Measurements from ENCODE around the gene RSPH1. TPM values are rescaled to one million over a fixed set of nuclear protein-coding genes. Genes with fewer than 3 reads are reported as not detected.

RSPH1 gene
- total RNA-seq, 2 experiments from 2014 or later = not detected

GRCh38 chr21:42475526-42476387 is 20.3 kb downstream of the RSPH1 start:
- ATAC-seq (no peak), DNase-seq (no peak)
- POLR2A ChIA-PET = no interaction called here
- no peaks in the 10 kb centered on the region for H3K4me1 Mint-ChIP-seq (ENCODE audit: low read depth)
- no peak overlapping the region for H3K27ac Mint-ChIP-seq
- CTCF ChIA-PET = no interaction called here
- intact Hi-C loops (cut with micrococcal nuclease) = no loop called here
- H3K9me3 Mint-ChIP-seq = no peaks in the 10 kb centered on the region
- no peaks in the 10 kb centered on the region for H3K36me3 Mint-ChIP-seq (ENCODE audit: low read depth)
- H3K4me3 Mint-ChIP-seq = no peak overlapping the region
- no peak for TF ChIP-seq CTCF (IDR thresholded peaks at IDR 0.05)
- H3K27me3 Mint-ChIP-seq = no peaks in the 10 kb centered on the region

DNA sequence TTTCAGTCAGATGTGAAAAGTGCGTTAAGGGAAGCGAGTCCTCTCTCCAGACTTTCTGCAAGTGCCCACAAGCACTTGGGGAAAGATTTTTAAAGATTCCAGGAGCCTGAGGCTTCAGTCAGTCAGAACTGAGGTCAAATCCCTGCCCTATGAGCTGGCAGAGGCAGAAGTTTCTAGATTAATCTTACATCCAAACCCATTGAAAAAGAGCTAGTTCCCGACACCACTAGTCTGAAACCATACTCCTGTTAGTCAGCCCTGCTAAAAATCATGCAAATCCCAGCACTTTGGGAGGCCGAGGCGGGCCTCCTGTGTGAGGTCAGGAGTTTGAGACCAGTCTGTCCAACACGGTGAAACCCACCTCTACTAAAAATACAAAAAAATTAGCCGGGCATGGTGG is 21.0 kb downstream of the RSPH1 start:
- Mint-ChIP-seq H3K4me1 (ENCODE audit: low read depth) (no peaks in the 10 kb centered on the region), H3K27me3 (no peaks in the 10 kb centered on the region), H3K36me3 (ENCODE audit: low read depth) (no peaks in the 10 kb centered on the region), H3K4me3 (no peak overlapping the region), H3K9me3 (no peaks in the 10 kb centered on the region), H3K27ac (no peak overlapping the region)
- no peak for ATAC-seq
- POLR2A ChIA-PET = no interaction called here
- TF ChIP-seq CTCF (IDR thresholded peaks at IDR 0.05) = no peak
- no peak for DNase-seq
- CTCF ChIA-PET = no interaction called here
- intact Hi-C loops (cut with micrococcal nuclease) = no loop called here

DNA sequence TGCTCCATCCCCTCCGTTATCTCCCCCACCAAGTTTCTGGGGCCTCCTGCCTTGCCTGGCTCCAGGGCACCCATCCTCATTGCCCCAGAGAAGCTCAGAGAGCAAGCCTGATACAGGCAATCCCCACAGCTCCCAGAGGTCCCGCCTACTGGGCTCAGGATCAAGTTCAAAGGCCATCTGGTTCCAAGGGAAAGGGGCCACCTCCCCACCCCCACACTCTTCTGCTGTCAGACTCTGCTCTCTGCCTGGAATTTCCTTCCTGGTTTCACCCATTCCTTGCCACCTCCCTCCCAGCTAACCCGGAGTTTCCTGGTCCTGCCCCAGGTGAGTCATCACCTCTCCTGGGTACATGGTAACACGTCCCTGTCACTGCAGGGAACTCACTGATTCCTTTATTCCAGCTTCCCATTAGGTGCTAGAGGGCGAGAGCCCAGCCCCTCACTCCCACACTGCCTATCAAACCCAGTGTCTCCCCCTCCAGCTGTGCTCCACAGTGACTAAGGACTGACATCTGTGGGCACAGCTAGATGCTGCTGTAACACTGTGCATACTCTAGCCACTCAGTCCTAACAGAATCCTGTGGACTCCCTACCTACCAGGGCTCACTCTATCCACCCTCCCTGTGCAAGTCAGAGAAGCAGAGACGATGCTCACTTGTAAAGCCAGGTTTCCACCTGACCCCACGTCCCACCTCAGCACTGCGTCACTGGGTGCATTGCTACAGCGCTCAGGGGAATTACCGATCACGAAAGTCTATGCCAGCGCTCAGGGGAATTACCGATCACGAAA is 21.8 kb downstream of the RSPH1 start:
- Mint-ChIP-seq H3K9me3 (no peaks in the 10 kb centered on the region), H3K36me3 (ENCODE audit: low read depth) (no peaks in the 10 kb centered on the region), H3K27ac (no peak overlapping the region), H3K4me3 (no peak overlapping the region), H3K4me1 (ENCODE audit: low read depth) (no peaks in the 10 kb centered on the region), H3K27me3 (no peaks in the 10 kb centered on the region)
- TF ChIP-seq CTCF (IDR thresholded peaks at IDR 0.05) = no peak
- intact Hi-C loops (cut with micrococcal nuclease) = no loop called here
- POLR2A ChIA-PET = no interaction called here
- no peak for DNase-seq
- ATAC-seq = no peak
- CTCF ChIA-PET = interaction anchor here (0.9 kb wide), 1 partner anchor 164 kb away, joined by 3 read pairs; no protein-coding TSS in a partner anchor

GRCh38 chr21:42473498-42474042 is 22.5 kb downstream of the RSPH1 start:
- TF ChIP-seq CTCF (IDR thresholded peaks at IDR 0.05) = no peak
- Mint-ChIP-seq H3K27ac (no peak overlapping the region), H3K4me3 (no peak overlapping the region), H3K36me3 (ENCODE audit: low read depth) (no peaks in the 10 kb centered on the region), H3K4me1 (ENCODE audit: low read depth) (no peaks in the 10 kb centered on the region), H3K9me3 (no peaks in the 10 kb centered on the region), H3K27me3 (no peaks in the 10 kb centered on the region)
- ATAC-seq (no peak), DNase-seq (no peak)
- ChIA-PET CTCF (interaction anchor here (0.9 kb wide), 1 partner anchor 164 kb away, joined by 3 read pairs; no protein-coding TSS in a partner anchor), POLR2A (no interaction called here)
- intact Hi-C loops (cut with micrococcal nuclease) = no loop called here

All from activated CD8-positive, alpha-beta T cell treated with anti-CD3 and anti-CD28 coated beads for 36 hours (primary cell).